Erythroblast (primary cell): ENCODE measurements around the gene NUP50.

Experiments
- GATA1 ChIP-seq: IDR thresholded peaks from 2 replicates; pipeline ENCODE4 v1.6.1; 2011; ENCODE audit warnings: low read depth, mild to moderate bottlenecking, control low read depth, low read length, moderate library complexity
- POLR2A ChIP-seq: IDR thresholded peaks from 2 replicates; pipeline ENCODE4 v1.6.1; 2011; ENCODE audit warnings: mild to moderate bottlenecking, low read length

- TF ChIP-seq POLR2A (no peak), GATA1 (no peak)
Observed at GRCh38 chr22:45139693-45140092, 24.0 kb upstream of the NUP50 start.
